Activated B cell treated with CpG ODN at 0.5 μM for 24 hours (primary cell): ENCODE results near the gene HDAC9. TPM values are rescaled to one million over a fixed set of nuclear protein-coding genes. Genes with fewer than 3 reads are reported as not detected.

ENCODE experiments used
- ATAC-seq: fragments of 200-7000 bp; cut with Tn5 transposase; one replicate; pipeline ENCODE4 v1.10.0; 2021; ENCODE audit warnings: low read depth, mild to moderate bottlenecking, moderate library complexity
- CTCF ChIA-PET: fragments of 350-600 bp; sonication (Branson Sonifier 250); formaldehyde crosslinking; loops from one replicate; lab custom pipeline; 2021; ENCODE audit warnings: antibody characterized with exemption; lab: Charles Lee
- POLR2A ChIA-PET: fragments of 350-600 bp; sonication (Branson Sonifier 250); formaldehyde crosslinking; loops from one replicate; lab custom pipeline; 2021; ENCODE audit warnings: antibody characterized with exemption; lab: Charles Lee
- DNase-seq: peaks from one replicate; pipeline ENCODE4 v3.0.0; 2022
- H3K27ac Mint-ChIP-seq: one replicate; pipeline ENCODE4 v1.8.0; 2020; ENCODE audit warnings: mixed read lengths
- H3K27me3 Mint-ChIP-seq: one replicate; pipeline ENCODE4 v1.8.0; 2021; ENCODE audit warnings: mixed read lengths
- H3K36me3 Mint-ChIP-seq: one replicate; pipeline ENCODE4 v1.8.0; 2021; ENCODE audit warnings: low read depth, mixed read lengths
- H3K4me1 Mint-ChIP-seq: one replicate; pipeline ENCODE4 v1.8.0; 2021; ENCODE audit warnings: mixed read lengths
- H3K4me3 Mint-ChIP-seq: one replicate; pipeline ENCODE4 v1.8.0; 2020; ENCODE audit warnings: mild to moderate bottlenecking, mixed read lengths
- H3K9me3 Mint-ChIP-seq: one replicate; pipeline ENCODE4 v1.8.0; 2020; ENCODE audit warnings: mixed read lengths
- intact Hi-C: fragments of 100-400 bp; cut with micrococcal nuclease; formaldehyde crosslinking; loops from one replicate; pipeline ENCODE4 v1.15.1; 2024
- total RNA-seq: library from RNA; stranded (reverse); gene quantifications from 2 replicates; pipeline ENCODE4 v1.2.3, GENCODE V29; 2022
- TF ChIP-seq, protein P1 (sequence below): fragments of 200-600 bp; IDR thresholded peaks from one replicate; pipeline ENCODE4 v1.8.0; 2022; ENCODE audit warnings: antibody characterized with exemption, mild to moderate bottlenecking

The HDAC9 gene
- total RNA-seq, 1 donor from 2014 or later = 149 TPM

DNA sequence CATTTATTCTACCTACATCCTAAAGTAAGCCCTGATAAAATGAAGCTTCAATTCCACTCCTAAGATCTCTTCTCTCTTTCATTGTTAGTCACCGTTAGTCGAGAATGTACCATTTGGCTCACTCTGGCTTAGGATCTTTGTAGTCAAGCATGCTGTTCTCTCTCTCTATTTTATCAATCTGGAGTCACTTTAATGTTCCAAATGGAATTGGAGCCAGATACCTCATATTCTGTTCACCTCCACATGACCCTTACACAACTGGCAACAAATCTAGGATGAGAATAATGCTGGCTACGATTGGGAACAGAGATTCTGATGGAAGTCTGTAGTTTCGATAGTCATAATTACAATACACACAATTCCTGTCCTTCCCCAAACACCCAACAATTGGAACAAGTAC is 408.1 kb downstream of the HDAC9 start:
- DNase-seq = no peak
- H3K9me3 Mint-ChIP-seq = peaks cover 3% of the 10 kb centered on the region
- H3K27ac Mint-ChIP-seq = no peak overlapping the region
- ATAC-seq = no peak
- TF ChIP-seq, protein P1, sequence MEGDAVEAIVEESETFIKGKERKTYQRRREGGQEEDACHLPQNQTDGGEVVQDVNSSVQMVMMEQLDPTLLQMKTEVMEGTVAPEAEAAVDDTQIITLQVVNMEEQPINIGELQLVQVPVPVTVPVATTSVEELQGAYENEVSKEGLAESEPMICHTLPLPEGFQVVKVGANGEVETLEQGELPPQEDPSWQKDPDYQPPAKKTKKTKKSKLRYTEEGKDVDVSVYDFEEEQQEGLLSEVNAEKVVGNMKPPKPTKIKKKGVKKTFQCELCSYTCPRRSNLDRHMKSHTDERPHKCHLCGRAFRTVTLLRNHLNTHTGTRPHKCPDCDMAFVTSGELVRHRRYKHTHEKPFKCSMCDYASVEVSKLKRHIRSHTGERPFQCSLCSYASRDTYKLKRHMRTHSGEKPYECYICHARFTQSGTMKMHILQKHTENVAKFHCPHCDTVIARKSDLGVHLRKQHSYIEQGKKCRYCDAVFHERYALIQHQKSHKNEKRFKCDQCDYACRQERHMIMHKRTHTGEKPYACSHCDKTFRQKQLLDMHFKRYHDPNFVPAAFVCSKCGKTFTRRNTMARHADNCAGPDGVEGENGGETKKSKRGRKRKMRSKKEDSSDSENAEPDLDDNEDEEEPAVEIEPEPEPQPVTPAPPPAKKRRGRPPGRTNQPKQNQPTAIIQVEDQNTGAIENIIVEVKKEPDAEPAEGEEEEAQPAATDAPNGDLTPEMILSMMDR = no peak
- ChIA-PET POLR2A (no interaction called here), CTCF (no interaction called here)
- no peaks in the 10 kb centered on the region for H3K27me3 Mint-ChIP-seq
- no peaks in the 10 kb centered on the region for H3K36me3 Mint-ChIP-seq
- no peaks in the 10 kb centered on the region for H3K4me1 Mint-ChIP-seq
- intact Hi-C loops = no loop called here
- no peak overlapping the region for H3K4me3 Mint-ChIP-seq

DNA sequence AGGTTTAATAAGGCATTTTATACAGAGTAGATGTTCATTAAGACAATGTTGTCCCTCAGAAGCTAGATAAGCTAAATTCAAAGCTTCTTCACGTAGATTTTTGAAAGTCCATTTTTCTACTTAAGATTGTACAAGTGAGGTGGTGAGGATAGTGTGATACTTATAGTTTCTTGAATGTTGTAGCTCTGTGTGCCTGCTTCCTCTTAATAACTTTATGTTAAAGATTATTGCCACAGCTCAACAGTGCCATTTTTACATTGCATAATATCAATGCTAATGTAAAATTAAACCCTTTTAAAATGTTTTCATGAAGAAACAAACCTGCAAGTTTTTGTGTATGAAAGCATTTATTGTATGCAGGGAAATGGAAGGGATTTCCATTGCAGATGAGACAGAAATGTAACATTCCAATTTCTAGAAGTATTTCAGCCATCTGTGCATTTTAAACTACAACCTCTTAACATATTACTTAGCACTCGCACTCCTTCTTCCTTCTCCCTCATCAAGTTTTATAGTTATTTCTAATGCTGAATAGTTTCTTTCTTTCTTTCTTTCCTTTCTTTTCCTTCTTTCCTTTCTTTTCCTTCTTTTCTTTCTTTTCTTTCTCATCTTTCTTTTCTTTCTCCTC is 409.9 kb downstream of the HDAC9 start:
- H3K4me3 Mint-ChIP-seq = no peak overlapping the region
- no peak for ATAC-seq
- H3K4me1 Mint-ChIP-seq = no peaks in the 10 kb centered on the region
- DNase-seq = no peak
- H3K9me3 Mint-ChIP-seq = peaks cover 10% of the 10 kb centered on the region
- no peaks in the 10 kb centered on the region for H3K27me3 Mint-ChIP-seq
- ChIA-PET POLR2A (no interaction called here), CTCF (no interaction called here)
- intact Hi-C loops = no loop called here
- H3K36me3 Mint-ChIP-seq = no peaks in the 10 kb centered on the region
- H3K27ac Mint-ChIP-seq = no peak overlapping the region
- TF ChIP-seq, protein P1 = no peak

DNA sequence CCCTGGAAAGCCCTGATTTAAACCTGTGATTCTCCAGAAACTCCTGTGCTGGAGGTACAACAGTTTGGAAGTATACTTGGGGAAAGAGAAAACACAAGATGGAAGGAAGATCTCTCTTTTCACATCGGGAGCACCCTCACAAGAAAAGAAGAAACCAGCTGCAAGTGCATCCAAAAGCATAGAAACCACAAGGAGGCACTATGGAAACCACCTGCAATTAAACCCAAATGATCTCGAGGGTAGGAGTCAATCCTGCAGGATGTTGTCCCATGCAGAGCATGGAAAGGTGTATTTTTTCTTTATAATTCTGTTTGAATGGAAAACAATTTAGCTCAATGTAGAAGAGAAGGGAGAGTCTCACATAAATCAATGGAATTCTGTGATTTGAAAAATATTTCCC is 411.4 kb downstream of the HDAC9 start:
- ChIA-PET CTCF (no interaction called here), POLR2A (no interaction called here)
- TF ChIP-seq, protein P1 = no peak
- no peak overlapping the region for H3K4me3 Mint-ChIP-seq
- intact Hi-C loops = no loop called here
- H3K36me3 Mint-ChIP-seq = no peaks in the 10 kb centered on the region
- H3K27ac Mint-ChIP-seq = no peak overlapping the region
- no peak for DNase-seq
- no peaks in the 10 kb centered on the region for H3K27me3 Mint-ChIP-seq
- ATAC-seq = no peak
- peaks cover 15% of the 10 kb centered on the region for H3K9me3 Mint-ChIP-seq
- H3K4me1 Mint-ChIP-seq = no peaks in the 10 kb centered on the region

DNA sequence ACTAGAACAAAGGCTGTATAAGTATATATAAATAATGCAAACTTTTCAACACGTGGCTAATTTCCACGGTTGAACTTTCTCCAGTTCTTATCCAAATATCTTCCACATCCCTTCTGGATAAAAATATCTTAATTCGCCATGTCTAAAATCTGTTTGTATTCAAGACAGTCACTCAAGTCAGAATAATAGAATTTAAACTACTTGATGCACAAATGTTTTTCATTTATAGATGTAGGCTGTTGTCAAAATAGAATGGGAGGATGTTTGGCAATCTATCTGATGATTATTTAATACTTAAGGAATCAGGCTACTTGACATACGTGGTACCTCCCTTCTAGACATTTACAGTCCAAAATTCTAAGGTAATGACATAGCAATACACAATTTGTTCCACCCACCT is 417.6 kb downstream of the HDAC9 start:
- Mint-ChIP-seq H3K9me3 (peaks cover 15% of the 10 kb centered on the region), H3K27me3 (no peaks in the 10 kb centered on the region), H3K36me3 (no peaks in the 10 kb centered on the region), H3K4me1 (no peaks in the 10 kb centered on the region), H3K27ac (no peak overlapping the region), H3K4me3 (no peak overlapping the region)
- ATAC-seq (no peak), DNase-seq (no peak)
- intact Hi-C loops = no loop called here
- TF ChIP-seq, protein P1 = no peak
- ChIA-PET POLR2A (no interaction called here), CTCF (no interaction called here)

DNA sequence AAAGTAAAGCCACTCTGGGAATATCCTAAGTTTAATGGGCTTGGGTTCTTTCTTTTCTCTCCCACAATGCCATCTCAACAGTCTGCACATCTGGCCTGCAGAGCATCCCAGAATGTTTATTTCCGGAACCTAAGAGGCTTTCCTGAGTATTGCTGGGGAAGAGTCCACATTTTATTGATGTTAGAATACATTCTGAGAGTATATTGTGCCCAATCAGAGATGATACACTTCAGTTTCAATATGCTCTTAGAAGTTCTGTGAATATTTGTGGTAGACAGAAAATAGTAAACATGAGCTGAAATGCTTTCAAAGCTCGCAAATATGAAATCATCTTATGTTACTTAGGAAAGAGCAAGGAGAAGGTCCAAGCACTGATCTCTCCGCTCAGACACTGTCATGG is 421.3 kb downstream of the HDAC9 start:
- DNase-seq (no peak), ATAC-seq (no peak)
- ChIA-PET POLR2A (no interaction called here), CTCF (no interaction called here)
- Mint-ChIP-seq H3K9me3 (peaks cover 2% of the 10 kb centered on the region), H3K36me3 (no peaks in the 10 kb centered on the region), H3K27ac (no peak overlapping the region), H3K4me1 (no peaks in the 10 kb centered on the region), H3K4me3 (no peak overlapping the region), H3K27me3 (no peaks in the 10 kb centered on the region)
- TF ChIP-seq, protein P1 = no peak
- intact Hi-C loops = no loop called here
